Ascending aorta (tissue), 2 donors: ENCODE results near the gene FXYD3. TPM values are rescaled to one million over a fixed set of nuclear protein-coding genes. Genes with fewer than 3 reads are reported as not detected.

Source experiments
- DNase-seq, 2 donors: peaks; one replicate each; pipeline ENCODE4 v3.0.0-alpha.2; 2019; ENCODE audit warnings: low spot score in 2 of 2
- H3K27ac ChIP-seq, 2 donors: fragments of 200-600 bp; sonication (generic); one replicate each; pipeline ENCODE4 v1.5.1; 2016 to 2017; ENCODE audit warnings: mild to moderate bottlenecking in 1 of 2
- H3K27me3 ChIP-seq: fragments of 200-600 bp; sonication (generic); one replicate; pipeline ENCODE4 v1.5.1; 2017
- H3K36me3 ChIP-seq, 2 donors: fragments of 200-600 bp; sonication (generic); one replicate each; pipeline ENCODE4 v1.5.1; 2016
- H3K4me1 ChIP-seq, 2 donors: fragments of 200-600 bp; sonication (generic); one replicate each; pipeline ENCODE4 v1.5.1; 2016 to 2017; ENCODE audit warnings: mild to moderate bottlenecking in 1 of 2
- H3K4me3 ChIP-seq, 2 donors: fragments of 200-600 bp; sonication (generic); one replicate each; pipeline ENCODE4 v1.5.1; 2016 to 2017; ENCODE audit warnings: mild to moderate bottlenecking in 1 of 2
- H3K9me3 ChIP-seq, 2 donors: fragments of 200-600 bp; sonication (generic); one replicate each; pipeline ENCODE4 v1.5.1; 2016
- intact Hi-C: fragments of 100-400 bp; cut with DNase I; formaldehyde crosslinking; loops from one replicate; pipeline ENCODE4 v1.15.1; 2023
- total RNA-seq: library from RNA; depleted of rRNA; stranded (reverse); fragments of >200 nt; gene quantifications from one replicate; pipeline ENCODE4 v1.1.0, GENCODE V29; 2016
- TF ChIP-seq, protein P1 (sequence below), 3 experiments: fragments of 200-600 bp in 2 of 3; fragments of 450-650 bp in 1 of 3; sonication (generic) in 2 of 3; IDR thresholded peaks; one replicate each; pipeline ENCODE4 v1.5.1; 2016 to 2019; ENCODE audit warnings: antibody characterized with exemption in 3 of 3, mild to moderate bottlenecking in 1 of 3, moderate library complexity in 1 of 3

The FXYD3 gene
- total RNA-seq, 1 donor from 2014 or later = not detected

DNA sequence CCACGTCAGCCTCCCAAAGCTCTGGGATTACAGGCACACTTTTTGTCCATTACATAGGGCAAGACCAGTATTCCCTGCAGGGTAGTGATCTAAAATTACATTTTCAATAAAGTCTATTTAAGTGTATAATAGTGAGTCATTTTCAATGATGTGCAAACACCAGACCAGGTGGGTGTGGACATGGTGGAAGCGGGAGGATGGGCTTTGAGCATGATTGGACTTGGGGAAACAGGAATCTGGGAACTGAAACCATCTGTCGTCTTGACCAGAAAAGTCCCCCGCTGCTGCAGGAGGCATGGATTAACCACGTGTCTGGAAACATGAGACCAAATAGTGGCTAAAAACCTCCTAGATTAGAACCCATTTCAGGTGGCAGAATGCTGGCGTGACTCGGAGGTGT, 4.9 kb downstream of the FXYD3 start:
- intact Hi-C loops = loop anchor here (10.0 kb wide), 3 partner anchors 494 to 814 kb away; partner anchors contain the start of genes COX6B1, ETV2, HAUS5 and LRFN3

DNA sequence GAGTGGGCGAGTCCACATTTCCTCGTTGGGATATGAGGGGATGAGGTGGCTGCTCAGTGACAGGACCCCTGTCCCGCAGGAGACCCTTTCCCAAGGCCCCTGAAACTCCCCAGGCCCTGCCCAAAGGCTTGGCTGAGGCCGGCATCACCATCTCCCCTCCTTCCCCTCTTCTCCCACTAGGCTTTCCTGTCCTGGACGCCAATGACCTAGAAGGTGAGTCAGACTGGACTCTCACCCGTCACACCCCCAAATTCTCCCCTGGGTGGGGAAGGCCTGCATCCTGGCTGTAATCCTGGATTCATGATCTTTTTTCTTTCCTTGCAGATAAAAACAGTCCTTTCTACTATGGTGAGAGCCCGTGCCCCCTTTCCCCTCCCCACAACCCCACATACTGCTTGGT, 5.3 kb downstream of the FXYD3 start:
- Histone ChIP-seq H3K36me3 (no peaks in the 10 kb centered on the region), H3K4me1 (peaks cover 3 to 13% of the 10 kb centered on the region in 2 donors), H3K27me3 (no peaks in the 10 kb centered on the region), H3K4me3 (no peak overlapping the region), H3K9me3 (no peaks in the 10 kb centered on the region), H3K27ac (no peak overlapping the region)
- no peak for DNase-seq
- intact Hi-C loops = loop anchor here (10.0 kb wide), 3 partner anchors 494 to 814 kb away; partner anchors contain the start of genes COX6B1, ETV2, HAUS5 and LRFN3
- TF ChIP-seq, protein P1, sequence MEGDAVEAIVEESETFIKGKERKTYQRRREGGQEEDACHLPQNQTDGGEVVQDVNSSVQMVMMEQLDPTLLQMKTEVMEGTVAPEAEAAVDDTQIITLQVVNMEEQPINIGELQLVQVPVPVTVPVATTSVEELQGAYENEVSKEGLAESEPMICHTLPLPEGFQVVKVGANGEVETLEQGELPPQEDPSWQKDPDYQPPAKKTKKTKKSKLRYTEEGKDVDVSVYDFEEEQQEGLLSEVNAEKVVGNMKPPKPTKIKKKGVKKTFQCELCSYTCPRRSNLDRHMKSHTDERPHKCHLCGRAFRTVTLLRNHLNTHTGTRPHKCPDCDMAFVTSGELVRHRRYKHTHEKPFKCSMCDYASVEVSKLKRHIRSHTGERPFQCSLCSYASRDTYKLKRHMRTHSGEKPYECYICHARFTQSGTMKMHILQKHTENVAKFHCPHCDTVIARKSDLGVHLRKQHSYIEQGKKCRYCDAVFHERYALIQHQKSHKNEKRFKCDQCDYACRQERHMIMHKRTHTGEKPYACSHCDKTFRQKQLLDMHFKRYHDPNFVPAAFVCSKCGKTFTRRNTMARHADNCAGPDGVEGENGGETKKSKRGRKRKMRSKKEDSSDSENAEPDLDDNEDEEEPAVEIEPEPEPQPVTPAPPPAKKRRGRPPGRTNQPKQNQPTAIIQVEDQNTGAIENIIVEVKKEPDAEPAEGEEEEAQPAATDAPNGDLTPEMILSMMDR (IDR thresholded peaks at IDR 0.05) = no peak

More for the DNA sequence above, 4.9 kb downstream of the FXYD3 start:
- Histone ChIP-seq H3K27me3 (no peaks in the 10 kb centered on the region), H3K4me1 (peaks cover 3 to 13% of the 10 kb centered on the region in 2 donors), H3K27ac (no peak overlapping the region), H3K9me3 (no peaks in the 10 kb centered on the region), H3K4me3 (no peak overlapping the region), H3K36me3 (no peaks in the 10 kb centered on the region)
- DNase-seq = no peak
- TF ChIP-seq, protein P1 (IDR thresholded peaks at IDR 0.05) = no peak

DNA sequence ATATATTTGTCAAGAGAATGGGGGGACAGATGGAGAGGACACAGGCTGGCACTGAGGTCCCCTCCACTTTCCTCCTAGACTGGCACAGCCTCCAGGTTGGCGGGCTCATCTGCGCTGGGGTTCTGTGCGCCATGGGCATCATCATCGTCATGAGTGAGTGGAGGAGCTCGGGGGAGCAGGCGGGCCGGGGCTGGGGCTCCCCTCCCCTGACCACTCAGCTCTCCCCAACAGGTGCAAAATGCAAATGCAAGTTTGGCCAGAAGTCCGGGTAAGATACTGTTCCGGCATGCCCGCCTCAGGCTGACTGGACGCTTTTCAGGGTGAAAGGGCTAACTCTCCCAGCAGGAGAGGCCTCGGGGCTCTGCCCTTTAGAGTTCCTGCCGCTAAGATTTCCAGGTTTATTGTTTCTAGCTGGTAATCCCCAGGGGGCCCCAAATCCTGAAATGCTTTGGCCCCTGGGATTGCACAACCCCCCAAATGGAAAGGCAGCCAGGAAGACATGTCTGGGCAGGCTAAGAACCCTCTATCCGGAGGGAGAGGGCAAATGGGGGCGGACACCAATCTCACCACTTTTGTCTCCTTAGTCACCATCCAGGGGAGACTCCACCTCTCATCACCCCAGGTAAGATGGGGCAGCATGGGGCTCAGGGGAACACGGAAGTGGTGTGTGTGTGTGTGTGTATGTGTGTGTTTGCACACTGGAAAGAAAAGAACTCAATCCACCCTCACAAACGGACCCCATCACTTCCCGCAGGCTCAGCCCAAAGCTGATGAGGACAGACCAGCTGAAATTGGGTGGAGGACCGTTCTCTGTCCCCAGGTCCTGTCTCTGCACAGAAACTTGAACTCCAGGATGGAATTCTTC, 7.3 kb downstream of the FXYD3 start:
- peak overlapping the region; percentile 80 to 85 for H3K27ac ChIP-seq
- no peaks in the 10 kb centered on the region for H3K27me3 ChIP-seq
- peak overlapping the region in 1 of 2 donors; percentile 64 for H3K4me3 ChIP-seq
- no peak for DNase-seq
- H3K4me1 ChIP-seq = peaks cover 8 to 13% of the 10 kb centered on the region in 2 donors
- H3K9me3 ChIP-seq = no peaks in the 10 kb centered on the region
- H3K36me3 ChIP-seq = no peaks in the 10 kb centered on the region
- intact Hi-C loops = loop anchor here (1.0 to 10.0 kb wide), 4 partner anchors 18 to 812 kb away; partner anchors contain the start of genes COX6B1, ETV2, HAUS5 and LRFN3
- TF ChIP-seq, protein P1 (IDR thresholded peaks at IDR 0.05) = no peak

DNA sequence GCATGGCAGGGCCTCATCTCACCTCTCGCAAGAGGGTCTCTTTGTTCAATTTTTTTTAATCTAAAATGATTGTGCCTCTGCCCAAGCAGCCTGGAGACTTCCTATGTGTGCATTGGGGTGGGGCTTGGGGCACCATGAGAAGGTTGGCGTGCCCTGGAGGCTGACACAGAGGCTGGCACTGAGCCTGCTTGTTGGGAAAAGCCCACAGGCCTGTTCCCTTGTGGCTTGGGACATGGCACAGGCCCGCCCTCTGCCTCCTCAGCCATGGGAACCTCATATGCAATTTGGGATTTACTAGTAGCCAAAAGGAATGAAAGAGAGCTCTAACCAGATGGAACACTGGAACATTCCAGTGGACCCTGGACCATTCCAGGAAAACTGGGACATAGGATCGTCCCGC, 8.0 kb downstream of the FXYD3 start:
- Histone ChIP-seq H3K4me3 (peak overlapping the region in 1 of 2 donors; percentile 64), H3K36me3 (no peaks in the 10 kb centered on the region), H3K4me1 (peaks cover 8 to 13% of the 10 kb centered on the region in 2 donors), H3K27me3 (no peaks in the 10 kb centered on the region), H3K9me3 (no peaks in the 10 kb centered on the region), H3K27ac (peak overlapping the region; percentile 80 to 85)
- peak; percentile 53 to 93 for DNase-seq
- intact Hi-C loops = loop anchor here (1.0 to 10.0 kb wide), 4 partner anchors 18 to 811 kb away; partner anchors contain the start of genes COX6B1, ETV2, HAUS5 and LRFN3
- TF ChIP-seq, protein P1 (IDR thresholded peaks at IDR 0.05) = no peak

DNA sequence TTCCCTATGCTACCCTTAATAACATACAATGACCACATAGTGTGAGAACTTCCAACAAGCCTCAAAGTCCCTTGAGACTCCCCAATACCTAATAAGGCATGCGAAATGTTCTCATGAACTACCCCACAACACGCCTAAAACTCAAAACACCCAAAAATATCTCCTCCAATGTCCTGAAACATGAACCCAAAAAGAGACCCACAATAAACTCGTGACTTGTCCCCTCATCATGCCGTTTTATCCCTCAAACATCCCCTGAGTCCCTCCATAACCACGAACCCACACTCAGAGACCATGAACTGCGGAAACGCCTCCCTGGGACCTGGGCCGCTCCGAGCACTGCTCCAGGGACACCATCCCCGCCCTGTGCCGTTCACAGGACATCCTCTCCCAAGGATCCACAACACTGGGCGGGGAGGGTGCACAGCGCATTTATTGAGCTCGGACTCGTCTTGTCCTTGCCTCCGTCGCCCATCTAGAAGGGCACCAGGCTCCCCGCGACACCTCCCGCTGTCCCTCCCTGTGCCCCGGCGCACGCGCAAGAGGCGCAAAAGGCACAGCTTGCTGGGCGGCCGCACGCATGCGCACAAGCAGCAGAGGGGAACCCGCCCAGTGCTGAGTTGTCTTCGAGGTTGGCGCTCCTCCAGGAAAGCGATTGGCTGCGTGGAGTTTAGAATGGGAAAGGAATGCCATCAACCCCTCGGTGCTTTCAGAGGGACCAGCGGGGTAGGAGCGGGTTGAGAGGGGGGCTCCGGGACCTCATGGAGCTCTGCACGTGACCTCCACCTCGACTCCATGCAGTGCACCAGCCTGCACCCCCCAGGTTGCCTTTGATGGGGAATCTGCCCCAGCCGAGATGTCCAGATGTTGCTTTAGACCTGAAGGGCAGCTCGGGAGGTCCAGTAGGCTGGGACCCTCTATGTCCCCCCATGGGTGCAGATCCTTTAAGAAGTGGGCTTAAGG, 8.8 kb downstream of the FXYD3 start:
- DNase-seq = peak; percentile 80 to 96
- H3K27ac ChIP-seq = peak overlapping the region; percentile 80 to 85
- peak overlapping the region; percentile 56 to 64 for H3K4me3 ChIP-seq
- no peaks in the 10 kb centered on the region for H3K27me3 ChIP-seq
- no peaks in the 10 kb centered on the region for H3K9me3 ChIP-seq
- intact Hi-C loops = loop anchor here (1.0 to 10.0 kb wide), 5 partner anchors 10 to 810 kb away; partner anchors contain the start of genes COX6B1, ETV2, HAUS5 and LGI4
- H3K36me3 ChIP-seq = no peaks in the 10 kb centered on the region
- TF ChIP-seq, protein P1 (IDR thresholded peaks at IDR 0.05) = no peak
- peaks cover 8 to 13% of the 10 kb centered on the region in 2 donors for H3K4me1 ChIP-seq
